ENCODE data around the gene CACNG1.

GRCh38 chr17:67040652-67041051 is 3.7 kb upstream of the CACNG1 start:
- TF ChIP-seq CTCF (conservative IDR thresholded peaks at IDR 0.05 in 1 of 2, IDR thresholded peaks at IDR 0.05 in 1 of 2; ENCODE audit: low read depth in 1 of 2, low read length in 2 of 2) = no peak
- TF ChIP-seq EZH2 (IDR thresholded peaks at IDR 0.05; ENCODE audit: low read length, missing control alignments) = no peak

Measured in fibroblast of lung (primary cell).